HG03095 (cell line): ENCODE data around the gene CASP7.
"Not testable (repeated sequence)": the region's sequence is repeated elsewhere in the genome, so short reads cannot be mapped to it uniquely, and the experiment has no call there.

Experiments used
- ATAC-seq: cut with Tn5 transposase; IDR thresholded peaks from one replicate; pipeline ENCODE4 v1.9.1; 2021; ENCODE audit warnings: moderate library complexity; ENCODE audit not compliant: unreplicated experiment

Gene CASP7

DNA sequence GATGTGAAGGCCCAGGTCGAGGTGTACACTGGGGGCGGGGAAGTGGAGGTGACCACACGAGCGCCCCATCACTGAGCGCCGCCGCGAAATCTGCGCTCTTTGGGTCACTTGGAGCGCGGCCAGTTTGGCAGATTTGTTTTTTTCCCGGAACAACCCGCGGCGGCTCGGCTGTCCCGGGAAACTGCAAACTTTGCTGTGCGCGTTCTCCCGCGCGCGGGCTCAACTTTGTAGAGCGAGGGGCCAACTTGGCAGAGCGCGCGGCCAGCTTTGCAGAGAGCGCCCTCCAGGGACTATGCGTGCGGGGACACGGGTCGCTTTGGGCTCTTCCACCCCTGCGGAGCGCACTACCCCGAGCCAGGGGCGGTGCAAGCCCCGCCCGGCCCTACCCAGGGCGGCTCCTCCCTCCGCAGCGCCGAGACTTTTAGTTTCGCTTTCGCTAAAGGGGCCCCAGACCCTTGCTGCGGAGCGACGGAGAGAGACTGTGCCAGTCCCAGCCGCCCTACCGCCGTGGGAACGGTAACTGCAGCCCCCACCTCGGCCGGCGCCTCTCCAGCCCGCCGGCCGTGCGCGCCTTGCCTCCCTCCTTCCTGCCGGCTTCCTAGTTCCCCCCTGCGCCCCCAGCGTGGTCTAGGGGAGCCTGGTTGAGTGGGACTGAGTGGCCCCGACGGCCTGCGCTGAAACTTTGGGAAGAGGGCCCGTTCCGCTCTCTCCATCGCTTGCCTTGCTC, at the start of gene CASP7:
TSS of gene CASP7 (plus strand) at position 450 of the 727 bp plus-strand sequence. CDS start 17,582 bp downstream, outside the sequence.
- ATAC-seq, result peak; percentile 63

DNA sequence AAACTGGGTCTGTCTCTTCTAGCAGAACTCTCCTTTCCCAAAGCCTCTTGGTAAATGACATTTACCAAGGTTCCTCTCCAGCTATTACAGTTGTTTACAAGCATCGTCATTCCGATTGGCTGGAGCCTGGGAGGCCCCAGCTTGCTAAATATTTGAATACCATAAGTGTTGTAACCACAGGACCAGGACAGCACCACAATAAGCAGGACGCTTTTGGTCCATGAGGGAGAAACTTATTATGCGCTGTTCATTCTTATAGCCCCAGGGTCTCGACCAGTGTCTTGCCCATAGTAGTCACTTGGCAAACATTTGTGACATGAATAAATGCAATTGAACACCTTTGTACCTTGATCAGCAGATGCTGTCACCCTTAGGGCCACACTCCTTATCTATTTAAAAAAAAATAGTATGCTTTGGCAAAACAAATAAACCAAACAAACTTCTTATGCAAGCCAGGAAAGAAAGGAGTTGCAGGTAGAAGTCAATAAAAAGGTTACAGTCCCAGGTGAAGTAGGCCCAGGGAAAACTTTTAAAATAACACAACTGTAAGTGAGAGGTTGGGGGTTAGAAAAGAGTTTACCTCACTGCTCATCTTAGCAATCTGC, 48.7 kb upstream of the CASP7 start:
- no peak for ATAC-seq

DNA sequence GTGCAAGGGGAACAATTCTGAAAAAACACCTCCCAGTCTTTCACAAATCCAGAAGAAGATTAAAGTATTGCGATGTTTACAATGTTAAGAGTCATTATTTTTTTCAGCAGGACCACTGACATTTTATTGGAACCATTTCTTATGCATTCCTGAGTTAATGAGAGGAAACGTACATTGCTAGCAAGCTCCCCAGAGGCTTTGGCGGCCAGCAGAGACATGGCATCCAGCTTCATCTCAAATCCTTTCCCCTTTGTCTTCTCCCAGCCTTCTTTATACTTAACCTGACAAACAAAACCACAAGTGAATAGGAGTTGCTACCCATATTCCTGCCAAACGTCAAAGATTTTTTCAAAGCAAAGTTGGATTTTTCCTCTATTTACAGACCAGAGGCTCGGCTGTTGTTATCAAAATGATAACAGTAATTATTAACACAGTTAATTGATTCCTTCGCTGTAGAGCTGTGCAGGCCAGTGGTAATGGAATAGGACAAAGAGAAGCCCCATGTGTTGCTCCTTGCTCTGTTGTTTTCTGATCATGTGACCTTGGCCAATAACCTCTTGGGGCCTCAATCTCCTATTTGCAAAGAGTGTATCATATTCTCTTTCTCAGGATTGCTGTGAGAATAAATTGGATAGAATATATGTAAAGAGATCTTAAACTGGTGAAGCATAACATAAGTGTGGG, 47.9 kb upstream of the CASP7 start:
- ATAC-seq, result no peak

DNA sequence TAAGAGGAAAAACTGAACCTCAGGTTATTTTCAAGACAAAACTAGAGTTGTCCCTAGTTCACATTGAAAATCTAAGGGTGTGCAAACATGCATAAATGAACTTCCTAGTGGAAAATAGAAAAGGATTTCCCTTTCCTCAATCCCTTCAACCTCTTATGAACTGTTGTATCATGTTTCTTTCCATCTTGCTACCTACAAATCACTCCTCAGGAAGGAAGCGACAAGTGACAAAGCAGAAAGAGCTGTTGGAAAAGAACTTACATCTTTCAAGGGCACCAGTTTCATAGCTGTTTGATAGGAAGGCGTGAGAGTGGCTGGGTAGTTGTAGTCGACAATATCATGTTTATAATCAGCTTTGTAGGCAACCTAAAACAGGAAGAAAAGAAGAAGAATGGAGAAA, 39.7 kb upstream of the CASP7 start:
- ATAC-seq, result no peak

DNA sequence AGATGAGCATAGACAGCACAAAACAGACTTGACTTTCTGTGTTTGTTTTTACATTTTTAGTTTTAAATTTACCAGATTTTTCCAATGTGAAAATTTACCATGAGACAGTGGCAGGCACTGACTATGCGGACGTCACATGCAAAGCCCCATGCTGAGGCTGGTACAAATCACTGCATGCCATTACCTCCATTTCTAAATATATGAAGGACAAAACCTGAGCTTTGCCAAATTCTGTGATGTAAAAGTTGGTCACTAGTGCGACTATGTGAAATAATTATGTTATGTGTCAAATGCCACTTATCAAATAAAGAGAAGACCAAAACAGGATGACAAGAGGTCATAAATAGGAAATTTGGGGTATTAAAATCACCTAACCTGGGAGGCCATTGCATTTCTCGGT, 38.0 kb upstream of the CASP7 start:
- ATAC-seq, result no peak

DNA sequence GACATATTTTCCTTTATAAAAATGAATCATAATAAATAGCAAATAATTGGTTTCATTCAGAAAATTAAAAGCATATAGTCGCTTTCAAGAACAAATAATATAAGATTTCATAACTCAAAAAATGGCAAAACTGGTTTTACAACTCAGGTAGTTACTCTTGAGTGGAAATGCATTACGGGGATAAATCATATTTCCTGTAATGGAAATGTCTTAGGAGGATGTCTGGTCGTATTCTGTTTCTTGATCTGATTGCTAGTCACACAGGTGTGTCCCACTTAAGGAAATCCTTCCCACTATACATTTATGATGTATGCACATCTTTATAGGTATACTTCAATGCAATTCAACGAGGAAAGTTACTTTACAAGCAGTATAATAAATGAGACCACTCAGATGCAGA, 36.5 kb upstream of the CASP7 start:
- no peak for ATAC-seq

DNA sequence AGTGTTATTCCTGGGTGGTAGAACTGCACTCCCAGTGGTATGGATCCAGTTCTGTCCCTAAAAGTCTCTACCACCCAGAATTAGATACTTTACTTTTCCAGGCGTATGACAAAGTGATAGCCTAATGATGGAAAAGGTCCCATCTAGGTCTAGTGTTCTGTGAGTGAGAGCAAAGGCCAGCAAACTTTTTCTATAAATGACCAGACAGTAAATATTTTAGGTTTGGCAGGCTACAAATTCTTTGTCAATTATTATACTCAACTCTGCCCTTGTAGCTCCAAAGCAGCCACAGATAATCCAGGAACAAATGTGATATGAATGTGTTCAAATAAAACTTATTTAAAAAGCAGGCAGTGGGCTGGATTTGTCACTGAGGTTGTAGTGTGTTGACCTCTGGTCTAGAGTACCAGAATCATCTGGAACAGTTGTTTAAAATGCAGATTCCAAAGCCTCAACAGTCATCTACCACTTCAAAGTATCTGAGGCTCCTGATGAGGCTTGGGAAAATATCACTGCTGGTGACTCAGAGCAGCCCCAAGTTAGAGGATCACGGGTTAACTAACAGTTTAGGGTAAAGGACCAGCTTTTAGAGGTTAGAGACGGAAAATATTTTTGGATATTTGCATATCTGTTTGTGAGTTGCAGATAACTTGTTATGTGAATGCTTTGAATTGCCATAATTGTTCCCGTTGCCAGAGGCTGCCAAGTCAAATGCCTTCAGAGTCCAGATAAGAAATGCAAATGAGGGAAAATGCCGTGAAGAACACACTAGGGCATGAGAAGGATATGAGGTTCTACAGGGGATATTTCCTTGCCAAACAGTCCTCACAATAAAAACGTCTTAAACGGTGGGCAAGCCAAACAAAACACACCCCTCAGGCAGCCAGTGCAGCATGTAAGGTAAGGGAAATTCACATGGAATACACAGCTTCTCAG, 35.3 kb upstream of the CASP7 start:
- no peak for ATAC-seq

DNA sequence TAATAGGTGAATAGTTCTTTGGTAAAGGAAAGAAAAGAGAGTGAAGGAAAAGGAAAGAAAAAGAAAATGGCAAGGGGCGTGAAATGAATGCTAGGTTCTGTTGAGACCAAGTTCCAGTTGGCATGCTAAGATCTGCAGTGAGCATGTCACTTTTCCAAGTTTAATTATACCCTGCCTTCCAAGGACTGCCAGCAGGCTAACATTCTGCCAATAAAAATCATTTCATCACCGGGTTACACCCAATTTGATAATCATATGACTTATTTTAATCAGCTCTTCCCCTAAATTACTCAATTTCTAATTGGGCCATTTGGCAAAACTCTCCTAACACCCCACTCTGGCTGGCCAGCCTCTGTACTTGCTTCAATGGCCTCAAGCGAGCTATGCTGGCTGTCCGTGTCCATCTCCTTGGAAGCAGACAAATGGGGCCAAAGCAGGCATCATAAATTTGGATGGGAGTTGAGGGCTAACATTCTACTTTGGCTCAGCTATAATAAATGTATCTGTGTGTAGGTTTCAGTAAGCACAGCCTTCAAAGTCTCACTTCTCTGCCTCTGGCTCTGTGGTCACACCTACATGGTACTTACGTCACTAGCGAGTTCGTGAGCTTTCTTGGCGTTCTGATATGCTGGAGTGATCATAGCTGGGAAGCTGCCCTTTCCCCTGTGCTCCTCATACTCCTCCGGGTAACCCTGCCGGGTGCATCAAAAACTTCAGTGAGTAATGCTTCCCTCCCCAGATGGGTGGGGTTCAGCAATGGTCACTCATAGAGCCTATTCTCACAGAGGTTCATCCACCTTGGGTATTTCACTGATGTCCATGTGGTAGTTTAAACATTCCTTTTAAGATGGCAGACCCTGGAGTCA, 33.1 kb upstream of the CASP7 start:
- ATAC-seq, result no peak

DNA sequence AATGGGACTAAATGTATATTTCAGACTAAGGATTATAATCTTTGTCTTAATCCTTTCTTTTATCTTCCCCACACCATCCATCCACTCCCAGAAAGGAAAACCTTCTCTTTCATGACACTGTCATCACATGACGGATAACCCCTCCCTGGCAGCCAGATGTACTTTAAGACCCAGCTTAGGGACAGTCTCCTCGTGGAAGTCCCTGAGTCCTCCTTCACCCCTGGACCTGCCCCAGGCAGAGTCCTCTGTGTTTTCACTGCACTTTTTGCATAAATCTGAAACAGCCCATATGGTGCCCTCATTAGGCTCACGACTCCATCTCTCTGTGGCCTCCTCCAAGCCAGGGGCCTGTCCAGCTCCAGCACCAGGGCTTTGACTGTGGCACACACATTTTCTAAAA, 31.9 kb upstream of the CASP7 start:
- ATAC-seq, result no peak

DNA sequence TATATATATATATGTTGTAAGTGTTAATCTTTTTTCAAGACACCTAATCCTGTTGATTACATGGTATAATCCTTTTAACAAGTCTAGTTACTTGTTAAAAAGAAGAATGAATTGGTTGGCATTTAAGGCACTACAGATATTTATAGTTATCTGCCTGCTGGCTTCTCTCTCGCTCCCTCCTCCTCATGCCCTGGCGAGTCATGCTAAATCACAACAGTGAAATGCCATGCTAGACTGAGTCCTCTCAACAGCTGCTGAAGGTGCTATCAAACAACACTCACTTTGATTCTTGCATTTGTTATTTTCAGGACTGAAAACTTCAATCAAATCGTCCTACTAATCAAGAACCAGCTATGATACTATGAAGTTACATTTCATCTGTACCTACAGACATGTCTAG, 31.2 kb upstream of the CASP7 start:
- ATAC-seq, result no peak

DNA sequence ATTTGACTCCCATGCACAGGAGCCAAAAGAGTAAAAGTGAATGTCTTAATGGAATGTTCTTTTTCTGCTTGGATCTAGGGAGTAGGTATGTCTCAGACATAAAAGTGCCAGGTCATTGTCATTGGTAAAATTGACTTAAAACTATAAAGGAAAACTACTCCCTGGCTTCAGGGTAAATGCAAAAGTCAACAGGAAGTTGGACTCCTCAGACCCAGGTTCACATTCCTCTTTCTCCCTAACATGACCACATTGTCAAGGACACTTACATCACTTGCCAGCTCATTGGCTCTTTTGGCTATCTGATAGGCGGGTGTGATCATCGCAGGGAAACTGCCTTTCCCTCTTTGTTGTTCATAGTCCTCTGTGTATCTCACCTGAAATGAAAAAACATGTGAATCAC, 29.5 kb upstream of the CASP7 start:
- no peak for ATAC-seq

DNA sequence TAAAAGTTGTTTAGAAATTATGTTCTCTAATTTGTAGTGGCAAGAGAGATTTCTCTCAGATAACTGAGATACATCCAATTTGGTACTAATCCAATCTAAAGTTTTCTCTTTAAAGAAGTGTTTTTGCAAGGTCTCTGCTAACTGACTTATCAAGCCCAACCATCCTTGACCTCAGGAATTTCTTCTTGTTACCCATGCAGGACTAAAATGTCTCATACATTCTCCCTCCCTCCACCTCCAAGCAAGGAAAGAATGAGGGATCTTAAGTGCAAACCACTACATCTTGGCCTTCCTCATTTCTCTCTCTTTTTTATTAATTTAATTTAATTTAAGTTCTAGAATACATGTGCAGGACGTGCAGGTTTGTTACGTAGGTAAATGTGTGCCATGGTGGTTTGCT, 28.7 kb upstream of the CASP7 start:
- no peak for ATAC-seq

DNA sequence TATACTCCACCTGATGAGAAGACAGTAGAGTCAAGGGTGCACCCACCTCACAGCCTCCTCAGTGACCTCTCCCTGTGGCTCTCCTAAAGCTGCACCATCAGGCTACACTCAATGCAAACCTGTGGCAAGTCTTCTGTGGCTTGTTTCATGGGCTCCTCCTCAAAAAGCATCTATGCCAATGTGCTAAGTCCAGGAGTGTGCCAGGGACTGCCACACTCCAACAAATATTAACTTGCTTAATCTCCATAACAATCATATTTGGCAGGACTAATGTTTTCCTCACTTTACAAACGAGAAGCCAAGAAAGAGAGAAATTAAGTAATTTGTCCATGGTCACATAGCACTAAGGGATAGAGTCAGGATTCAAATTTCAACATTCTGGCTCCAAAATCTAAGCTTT, 27.8 kb upstream of the CASP7 start:
- no peak for ATAC-seq

DNA sequence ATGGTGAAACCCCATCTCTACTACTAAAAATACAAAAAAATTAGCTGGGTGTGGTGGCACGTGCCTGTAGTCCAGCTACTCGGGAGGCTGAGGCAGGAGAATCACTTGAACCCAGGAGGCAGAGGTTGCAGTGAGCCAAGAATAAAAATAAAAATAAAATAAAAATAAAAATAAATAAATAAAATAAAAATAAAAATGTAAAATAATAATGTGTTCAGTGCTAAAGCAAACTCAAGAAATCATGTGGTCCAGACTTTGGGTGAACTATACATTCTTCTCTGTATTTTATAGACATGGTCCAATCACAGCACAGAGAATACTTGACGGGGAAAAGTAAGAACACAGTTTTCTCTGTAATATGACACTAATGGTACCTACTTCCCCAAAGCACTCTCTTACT, 27.3 kb upstream of the CASP7 start:
- not testable (repeated sequence) for ATAC-seq

DNA sequence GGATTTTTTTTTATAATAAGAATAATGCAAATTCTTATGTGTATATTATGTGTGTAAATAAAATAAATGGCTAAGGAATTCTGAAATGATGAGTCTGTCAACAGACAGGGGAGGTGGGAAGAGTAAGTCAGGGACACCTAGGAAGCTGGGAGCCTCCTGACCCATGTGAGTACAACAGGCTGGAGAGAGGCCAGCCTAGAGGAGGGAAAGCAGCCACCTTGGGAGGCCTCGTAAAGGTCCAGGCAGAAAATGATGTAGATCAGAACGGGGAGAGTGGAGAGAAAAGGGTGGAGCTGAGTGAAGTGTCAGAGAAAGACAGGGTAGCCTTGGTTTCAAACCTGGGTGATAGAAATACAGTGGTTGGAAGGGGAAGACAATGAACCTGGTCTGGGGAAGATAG, 22.8 kb upstream of the CASP7 start:
- ATAC-seq, result no peak

DNA sequence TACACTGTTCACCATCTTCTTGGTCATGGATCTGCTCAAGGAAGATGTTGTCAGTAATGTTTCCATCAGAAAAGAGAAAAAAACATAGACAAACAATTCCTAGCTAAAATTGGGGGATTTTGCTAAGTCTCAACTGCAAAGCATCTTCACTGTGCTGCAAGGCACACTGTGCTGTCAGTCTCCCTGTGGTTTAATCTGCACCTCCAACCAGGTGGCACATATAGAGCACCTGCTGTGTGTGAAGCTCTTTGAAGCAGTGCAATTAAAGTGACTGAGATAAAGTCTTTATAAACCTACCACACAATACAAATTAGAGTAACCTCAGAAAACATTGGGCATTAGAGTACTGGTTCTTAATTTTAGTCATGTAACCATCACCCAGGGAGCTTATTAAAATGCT, 22.2 kb upstream of the CASP7 start:
- ATAC-seq, result no peak

DNA sequence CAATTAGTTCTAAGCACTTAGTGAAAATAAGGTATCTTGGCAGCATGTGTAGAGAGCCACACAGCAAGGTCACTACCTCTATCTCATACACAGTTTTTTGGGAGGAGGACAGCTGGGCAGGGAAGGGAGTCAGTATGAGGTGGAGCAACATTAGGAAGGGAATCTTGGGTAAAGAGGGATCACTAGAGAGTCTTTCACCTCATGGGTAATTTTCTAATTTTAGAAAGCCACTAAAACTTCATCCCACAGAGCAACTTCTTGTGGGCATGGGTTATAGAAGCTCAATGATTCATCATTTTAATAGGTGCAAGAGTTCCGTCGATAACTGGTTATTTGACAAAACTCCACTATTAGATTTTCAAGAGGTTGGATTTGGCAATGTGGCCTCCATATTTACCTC, 18.4 kb upstream of the CASP7 start:
- no peak for ATAC-seq

DNA sequence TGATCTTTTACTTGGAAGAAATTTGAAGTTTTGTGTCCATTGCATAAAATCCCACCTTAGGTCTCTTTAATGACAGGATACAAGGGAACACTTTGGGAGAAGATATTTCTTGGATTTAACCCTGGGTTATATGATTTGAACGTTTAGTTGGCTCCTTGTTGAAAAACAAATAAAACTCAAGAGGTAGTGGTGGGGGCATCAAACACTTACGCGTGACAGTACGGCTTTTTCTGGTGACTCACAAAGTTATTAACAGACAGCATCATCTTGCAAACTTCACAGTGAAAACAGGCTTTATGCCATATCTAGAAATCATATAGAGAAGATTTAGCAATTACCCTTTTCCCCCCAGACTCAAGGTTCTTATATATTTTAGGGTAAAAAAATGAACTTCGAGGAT, 16.6 kb upstream of the CASP7 start:
- no peak for ATAC-seq

DNA sequence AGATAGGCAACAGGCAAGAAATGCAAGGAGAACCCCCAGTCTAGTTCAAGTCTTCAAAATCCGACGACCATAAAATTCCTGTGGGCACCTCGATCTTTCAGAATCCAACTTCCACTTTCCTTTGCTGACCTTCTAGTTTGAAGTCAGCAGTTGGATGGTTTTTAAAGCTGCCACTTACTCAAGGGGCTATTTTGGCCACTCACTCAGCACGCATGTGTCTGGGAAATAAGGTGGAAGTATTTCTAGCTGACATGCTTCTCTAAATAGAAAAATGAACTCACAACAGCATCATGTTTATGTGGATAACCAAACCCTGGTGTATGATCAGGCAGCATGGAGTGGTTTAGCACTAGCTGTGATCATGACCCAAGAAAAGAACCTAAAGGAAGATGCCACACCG, 15.8 kb upstream of the CASP7 start, which contains the start of gene NRAP:
TSS of gene NRAP (minus strand) at position 134 of the 400 bp plus-strand sequence. CDS start 159 bp downstream, outside the sequence.
- ATAC-seq, result no peak

DNA sequence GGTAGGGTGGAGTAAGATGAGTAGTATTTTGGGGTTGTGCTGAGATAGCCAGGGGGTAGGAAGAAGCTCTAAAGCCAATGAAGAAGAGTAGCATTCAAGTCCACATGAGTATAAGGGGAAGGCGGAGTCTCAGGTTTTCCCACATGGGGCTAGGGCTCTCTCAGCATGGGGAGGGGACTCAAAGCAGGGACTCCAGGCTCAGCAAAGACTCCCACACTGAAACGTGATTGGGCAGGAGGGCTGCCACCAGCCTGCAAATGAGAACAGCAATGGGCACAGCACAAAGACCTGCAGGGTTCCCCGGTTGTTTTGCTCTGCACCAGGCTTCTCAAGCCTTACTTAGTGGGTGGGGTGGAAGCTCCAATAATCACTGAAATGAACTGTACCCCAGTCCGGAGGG, 14.4 kb upstream of the CASP7 start:
- ATAC-seq, result no peak
